ENCODE measurements around the gene CEP83.

CEP83 gene

GRCh38 chr12:94258593-94258992, 201.1 kb downstream of the CEP83 start:
- H3K27me3 Mint-ChIP-seq: no peaks in the 10 kb centered on the region
- H3K27ac Mint-ChIP-seq (ENCODE audit: low read depth): no peak overlapping the region
- peaks cover 19% of the 10 kb centered on the region for H3K4me1 Mint-ChIP-seq
- no peak overlapping the region for H3K4me3 Mint-ChIP-seq
- H3K9me3 Mint-ChIP-seq: no peaks in the 10 kb centered on the region
- DNase-seq (ENCODE audit: low spot score in 2 of 2) (no peak), ATAC-seq (replicated peaks; ENCODE audit: extremely low read depth, poor library complexity, severe bottlenecking) (no peak)
- peaks cover 27% of the 10 kb centered on the region for H3K36me3 Mint-ChIP-seq (ENCODE audit: insufficient read depth)
